Omental fat pad (tissue), 4 donors: ENCODE results near the gene CEP63. TPM values are rescaled to one million over a fixed set of nuclear protein-coding genes. Genes with fewer than 3 reads are reported as not detected.

Source experiments
- ATAC-seq: fragments of 150-250 bp; one replicate; pipeline ENCODE4 v1.9.1; 2016; ENCODE audit warnings: mild to moderate bottlenecking, moderate library complexity; ENCODE audit not compliant: low FRiP score
- DNase-seq: peaks from one replicate; pipeline ENCODE4 v3.0.0-alpha.2; 2019; ENCODE audit warnings: low spot score
- total RNA-seq, 4 donors: library from RNA; depleted of rRNA; stranded (reverse); fragments of >200 nt; gene quantifications; one replicate each; pipeline ENCODE4 v1.1.0, GENCODE V29; 2016
- TF ChIP-seq, protein P1 (sequence below), 3 donors: fragments of 450-650 bp; IDR thresholded peaks; one replicate each; pipeline ENCODE4 v1.5.1; 2016 to 2017; ENCODE audit warnings: antibody characterized with exemption in 3 of 3, mild to moderate bottlenecking in 3 of 3, moderate library complexity in 2 of 3

CEP63 gene
- total RNA-seq, 4 donors from 2014 or later, result 15.3 to 30.9 (median 21.1) TPM

DNA sequence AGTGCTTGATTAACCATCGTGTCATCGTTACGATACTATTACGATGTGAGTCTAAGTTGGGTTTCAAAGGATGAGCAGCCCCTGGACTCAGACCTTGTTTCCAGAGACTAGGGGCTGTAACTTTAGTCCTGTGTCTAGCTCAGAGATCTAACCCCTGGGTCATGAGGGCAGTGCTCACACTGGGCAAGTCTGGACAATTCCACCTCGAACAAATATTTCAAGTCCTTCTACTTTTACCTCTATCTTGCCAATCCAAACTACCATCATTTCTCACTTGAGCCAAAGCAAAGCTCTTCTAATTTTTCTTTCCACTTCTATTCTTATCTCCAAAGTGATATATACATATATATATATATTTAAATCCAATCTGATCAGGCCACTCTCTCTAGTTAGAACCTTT lies 10.9 kb upstream of the CEP63 start:
- TF ChIP-seq, protein P1, sequence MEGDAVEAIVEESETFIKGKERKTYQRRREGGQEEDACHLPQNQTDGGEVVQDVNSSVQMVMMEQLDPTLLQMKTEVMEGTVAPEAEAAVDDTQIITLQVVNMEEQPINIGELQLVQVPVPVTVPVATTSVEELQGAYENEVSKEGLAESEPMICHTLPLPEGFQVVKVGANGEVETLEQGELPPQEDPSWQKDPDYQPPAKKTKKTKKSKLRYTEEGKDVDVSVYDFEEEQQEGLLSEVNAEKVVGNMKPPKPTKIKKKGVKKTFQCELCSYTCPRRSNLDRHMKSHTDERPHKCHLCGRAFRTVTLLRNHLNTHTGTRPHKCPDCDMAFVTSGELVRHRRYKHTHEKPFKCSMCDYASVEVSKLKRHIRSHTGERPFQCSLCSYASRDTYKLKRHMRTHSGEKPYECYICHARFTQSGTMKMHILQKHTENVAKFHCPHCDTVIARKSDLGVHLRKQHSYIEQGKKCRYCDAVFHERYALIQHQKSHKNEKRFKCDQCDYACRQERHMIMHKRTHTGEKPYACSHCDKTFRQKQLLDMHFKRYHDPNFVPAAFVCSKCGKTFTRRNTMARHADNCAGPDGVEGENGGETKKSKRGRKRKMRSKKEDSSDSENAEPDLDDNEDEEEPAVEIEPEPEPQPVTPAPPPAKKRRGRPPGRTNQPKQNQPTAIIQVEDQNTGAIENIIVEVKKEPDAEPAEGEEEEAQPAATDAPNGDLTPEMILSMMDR (IDR thresholded peaks at IDR 0.05), result no peak
- ATAC-seq (no peak), DNase-seq (no peak)

DNA sequence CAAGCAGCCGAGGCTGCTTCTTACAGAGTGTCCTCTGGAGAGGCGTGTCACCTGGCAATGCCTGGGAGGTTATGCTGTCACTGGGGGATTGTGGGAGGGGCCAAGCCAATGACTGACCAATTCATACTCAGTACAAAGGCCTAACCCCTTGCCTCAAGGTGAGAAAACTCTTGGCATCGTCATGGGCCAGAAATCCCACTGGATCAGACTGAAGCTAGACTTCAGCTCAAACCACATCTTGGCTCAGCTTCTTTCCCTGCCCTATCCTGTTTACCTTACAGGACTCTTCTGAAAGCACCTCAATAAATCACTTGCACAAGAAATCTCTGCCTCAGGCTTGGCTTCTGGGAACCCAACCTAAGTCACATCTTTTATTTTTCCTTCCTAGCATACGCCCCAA lies 9.6 kb upstream of the CEP63 start:
- no peak for ATAC-seq
- TF ChIP-seq, protein P1 (IDR thresholded peaks at IDR 0.05), result no peak
- no peak for DNase-seq

DNA sequence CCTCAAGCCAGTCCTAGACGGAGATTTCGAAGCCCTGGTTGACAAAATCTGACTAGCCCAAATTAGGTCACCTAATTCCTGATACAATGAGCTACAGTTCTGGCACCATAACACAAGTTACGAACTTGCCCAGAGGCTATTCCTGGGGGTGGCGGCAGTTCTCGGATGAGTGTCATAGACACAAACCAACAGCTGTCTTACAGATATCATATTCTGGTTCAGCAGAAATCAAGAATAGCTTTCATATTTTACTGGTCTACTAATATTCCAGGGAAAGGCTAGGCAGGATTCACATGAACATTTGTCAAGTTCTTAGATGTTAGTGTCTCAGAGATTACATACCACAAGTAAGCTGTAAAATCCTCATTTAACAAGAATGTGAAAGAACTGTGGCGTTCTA lies 8.9 kb upstream of the CEP63 start:
- DNase-seq (no peak), ATAC-seq (no peak)
- TF ChIP-seq, protein P1 (IDR thresholded peaks at IDR 0.05), result no peak

DNA sequence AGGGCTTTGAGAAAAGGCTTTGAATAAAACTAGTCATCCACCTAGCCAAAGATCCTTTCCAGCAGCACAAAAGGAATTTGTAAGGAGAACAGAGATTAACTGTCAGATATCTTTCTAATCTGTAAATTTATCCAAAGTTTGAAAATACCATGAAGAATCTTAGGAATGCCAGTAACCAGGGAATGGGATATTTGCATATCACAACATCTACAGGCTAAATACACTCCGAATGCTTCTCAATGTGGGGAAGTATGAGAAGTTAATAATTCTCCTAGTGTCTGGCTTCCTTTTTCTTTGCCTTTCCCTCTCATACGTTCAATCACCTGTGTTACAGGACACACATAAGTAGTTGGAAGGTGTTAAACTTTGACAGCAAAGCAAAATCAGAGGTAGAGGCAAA lies 7.9 kb upstream of the CEP63 start:
- ATAC-seq (no peak), DNase-seq (no peak)
- TF ChIP-seq, protein P1 (IDR thresholded peaks at IDR 0.05), result no peak

DNA sequence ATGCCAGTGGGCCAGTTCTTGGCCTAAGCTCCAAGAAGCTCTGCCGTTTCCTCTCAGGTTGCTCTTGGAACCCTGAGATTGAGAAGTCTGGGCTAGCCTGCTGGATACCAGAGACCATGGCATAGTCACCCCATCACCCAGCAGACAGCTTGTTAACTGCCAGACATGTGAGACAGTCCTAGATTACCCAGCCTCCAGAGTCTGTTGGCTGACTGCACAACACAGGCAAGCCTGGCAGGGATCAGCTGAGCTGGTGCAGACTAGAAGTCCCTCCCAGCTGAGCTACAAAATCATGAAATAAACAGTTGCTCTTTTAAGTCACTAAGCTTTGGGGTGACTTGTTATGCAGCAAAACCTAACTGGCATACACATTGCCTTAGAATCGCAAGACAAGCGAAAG lies 5.3 kb upstream of the CEP63 start:
- TF ChIP-seq, protein P1 (IDR thresholded peaks at IDR 0.05), result no peak
- no peak for DNase-seq
- ATAC-seq, result no peak

DNA sequence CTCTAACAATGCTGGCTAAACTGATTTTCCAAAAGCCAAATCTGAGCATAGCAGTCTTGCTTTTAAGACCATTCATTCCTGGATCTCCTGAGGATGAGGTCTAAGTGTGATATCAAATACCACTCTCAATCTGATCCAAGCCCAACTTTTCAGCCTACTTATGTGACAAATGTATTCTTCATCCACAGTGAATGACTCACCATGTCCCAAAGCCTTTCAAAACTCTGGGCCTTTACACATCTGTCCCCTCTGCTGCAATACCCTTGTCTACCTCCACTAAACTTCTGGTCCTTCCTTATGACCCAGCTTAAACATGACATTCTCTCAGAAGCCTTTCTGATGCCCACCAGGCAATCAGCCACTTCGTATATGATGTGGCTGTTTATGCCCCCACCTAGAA lies 4.7 kb upstream of the CEP63 start:
- TF ChIP-seq, protein P1 (IDR thresholded peaks at IDR 0.05), result no peak

DNA sequence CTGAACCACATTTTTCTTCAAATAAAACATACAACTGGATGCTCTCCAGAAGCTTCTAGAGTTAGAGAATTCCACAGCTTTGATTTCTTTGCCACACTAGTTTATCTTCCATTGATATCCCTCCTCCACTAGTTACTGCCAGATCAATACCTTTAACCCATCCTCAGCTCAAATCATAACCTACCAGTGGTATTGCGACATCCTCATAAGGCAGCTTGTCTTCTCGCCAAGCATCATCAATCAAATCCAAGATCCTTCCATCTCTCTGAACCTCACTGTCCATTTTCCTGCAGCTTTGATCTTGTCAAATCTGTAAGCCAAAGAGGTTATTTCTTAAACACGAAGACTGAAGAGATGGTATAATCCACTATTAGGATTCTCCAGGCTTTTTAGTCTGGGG lies 3.2 kb upstream of the CEP63 start:
- TF ChIP-seq, protein P1 (IDR thresholded peaks at IDR 0.05), result no peak
- ATAC-seq (no peak), DNase-seq (no peak)

More for the DNA sequence above, 4.7 kb upstream of the CEP63 start:
- ATAC-seq, result no peak
- no peak for DNase-seq
